Measurements from ENCODE around the gene RPH3AL.

- TF ChIP-seq, protein P1, sequence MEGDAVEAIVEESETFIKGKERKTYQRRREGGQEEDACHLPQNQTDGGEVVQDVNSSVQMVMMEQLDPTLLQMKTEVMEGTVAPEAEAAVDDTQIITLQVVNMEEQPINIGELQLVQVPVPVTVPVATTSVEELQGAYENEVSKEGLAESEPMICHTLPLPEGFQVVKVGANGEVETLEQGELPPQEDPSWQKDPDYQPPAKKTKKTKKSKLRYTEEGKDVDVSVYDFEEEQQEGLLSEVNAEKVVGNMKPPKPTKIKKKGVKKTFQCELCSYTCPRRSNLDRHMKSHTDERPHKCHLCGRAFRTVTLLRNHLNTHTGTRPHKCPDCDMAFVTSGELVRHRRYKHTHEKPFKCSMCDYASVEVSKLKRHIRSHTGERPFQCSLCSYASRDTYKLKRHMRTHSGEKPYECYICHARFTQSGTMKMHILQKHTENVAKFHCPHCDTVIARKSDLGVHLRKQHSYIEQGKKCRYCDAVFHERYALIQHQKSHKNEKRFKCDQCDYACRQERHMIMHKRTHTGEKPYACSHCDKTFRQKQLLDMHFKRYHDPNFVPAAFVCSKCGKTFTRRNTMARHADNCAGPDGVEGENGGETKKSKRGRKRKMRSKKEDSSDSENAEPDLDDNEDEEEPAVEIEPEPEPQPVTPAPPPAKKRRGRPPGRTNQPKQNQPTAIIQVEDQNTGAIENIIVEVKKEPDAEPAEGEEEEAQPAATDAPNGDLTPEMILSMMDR (IDR thresholded peaks at IDR 0.05 in 4 of 5, conservative IDR thresholded peaks at IDR 0.05 in 1 of 5) = no peak
- TF ChIP-seq POLR2A (IDR thresholded peaks at IDR 0.05) = no peak
Observed at GRCh38 chr17:252456-252855, 100.2 kb downstream of the RPH3AL start.

All from gastrocnemius medialis (tissue), 4 donors.